Adipocyte (in vitro differentiated cells): Measurements from ENCODE around the gene KRTAP12-3.
"Not testable (repeated sequence)": the region's sequence is repeated elsewhere in the genome, so short reads cannot be mapped to it uniquely, and the experiment has no call there.

Experiments
- DNase-seq: peaks from one replicate; pipeline ENCODE4 v3.0.0-alpha.2; 2015; ENCODE audit warnings: low read depth
- H3K27me3 ChIP-seq: replicated peaks from 2 replicates; pipeline ENCODE4 v1.7.0; 2013; ENCODE audit warnings: mild to moderate bottlenecking, low read length, moderate library complexity; ENCODE audit not compliant: control insufficient read depth, insufficient read depth
- H3K36me3 ChIP-seq: 2 replicates; pipeline ENCODE4 v1.7.0; 2013; ENCODE audit warnings: low read length, mild to moderate bottlenecking, moderate library complexity; ENCODE audit not compliant: control insufficient read depth, insufficient read depth, severe bottlenecking
- H3K4me1 ChIP-seq: 2 replicates; pipeline ENCODE4 v1.7.0; 2013; ENCODE audit warnings: mild to moderate bottlenecking, low read length, moderate library complexity; ENCODE audit not compliant: control insufficient read depth, insufficient read depth
- H3K4me3 ChIP-seq: 2 replicates; pipeline ENCODE4 v1.7.0; 2013; ENCODE audit warnings: mild to moderate bottlenecking, low read length, moderate library complexity
- H3K9ac ChIP-seq: 2 replicates; pipeline ENCODE4 v1.7.0; 2013; ENCODE audit warnings: mild to moderate bottlenecking, low read length, moderate library complexity
- H3K9me3 ChIP-seq: 2 replicates; pipeline ENCODE4 v1.7.0; 2013; ENCODE audit warnings: mild to moderate bottlenecking, low read length, moderate library complexity; ENCODE audit not compliant: control insufficient read depth

Gene KRTAP12-3

DNA sequence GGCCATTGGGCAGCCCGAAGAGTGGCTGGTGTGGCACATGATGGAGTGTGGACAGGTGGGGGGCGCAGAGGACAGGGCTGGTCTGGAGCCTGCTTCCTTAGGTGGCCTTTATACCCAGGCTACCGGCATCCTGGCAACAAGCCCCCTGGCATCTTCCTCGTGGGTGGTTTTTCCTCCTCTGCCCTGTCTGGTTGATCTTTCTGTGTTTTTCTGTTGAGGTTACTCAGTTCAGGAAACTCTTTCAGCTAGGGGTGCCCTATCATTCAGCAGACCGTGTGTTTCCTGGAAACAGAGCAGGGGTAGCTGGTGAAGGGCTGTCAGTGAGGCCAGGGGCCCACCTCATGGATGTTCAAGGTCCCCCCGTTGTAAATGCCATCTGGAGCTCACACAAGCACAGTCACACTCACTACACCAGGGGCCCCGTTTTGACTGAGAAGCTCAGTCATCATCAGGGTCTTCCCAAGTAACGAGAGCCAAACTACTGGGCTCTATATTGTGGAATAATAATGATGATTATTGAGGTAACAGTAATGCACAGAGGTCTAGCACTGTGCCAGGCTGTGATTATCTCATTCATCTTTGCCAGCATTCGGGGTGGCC is 3.1 kb upstream of the KRTAP12-3 start, which contains the start of gene KRTAP12-4:
Gene KRTAP12-4, minus strand, starts transcription at position 84 of the 600 bp plus-strand sequence. Its CDS starts 45 bp downstream, at position 39.
- H3K9me3 ChIP-seq: peaks cover 14% of the 10 kb centered on the region
- H3K36me3 ChIP-seq: no peaks in the 10 kb centered on the region
- no peak for DNase-seq
- H3K4me3 ChIP-seq: no peak within 1 kb of the TSS
- H3K9ac ChIP-seq: no peak within 1 kb of the TSS
- H3K27me3 ChIP-seq: peaks cover 3% of the 10 kb centered on the region
- no peaks in the 10 kb centered on the region for H3K4me1 ChIP-seq

DNA sequence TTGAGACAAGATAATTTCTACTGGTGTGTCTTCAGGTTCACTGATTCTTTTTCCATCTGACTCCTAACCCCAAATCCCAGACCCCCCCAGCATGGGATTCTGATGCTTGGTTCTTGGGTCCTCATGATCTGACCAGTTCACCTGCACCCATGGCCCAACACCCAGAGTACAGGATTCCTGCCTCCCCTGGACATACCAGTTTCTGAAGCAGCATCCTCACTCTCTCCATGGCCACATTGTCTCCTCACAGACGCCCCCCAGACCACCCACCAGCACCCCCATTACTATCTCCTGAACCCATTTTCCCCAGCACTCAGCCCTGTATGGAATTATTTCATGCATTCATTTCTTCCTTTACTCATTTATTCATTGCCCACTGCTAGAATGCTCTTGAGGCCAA is 864 bp upstream of the KRTAP12-3 start:
- peaks cover 14% of the 10 kb centered on the region for H3K9me3 ChIP-seq
- H3K36me3 ChIP-seq: no peaks in the 10 kb centered on the region
- peaks cover 3% of the 10 kb centered on the region for H3K27me3 ChIP-seq
- DNase-seq: no peak
- H3K4me1 ChIP-seq: no peaks in the 10 kb centered on the region
- no peak overlapping the region for H3K9ac ChIP-seq
- no peak overlapping the region for H3K4me3 ChIP-seq

DNA sequence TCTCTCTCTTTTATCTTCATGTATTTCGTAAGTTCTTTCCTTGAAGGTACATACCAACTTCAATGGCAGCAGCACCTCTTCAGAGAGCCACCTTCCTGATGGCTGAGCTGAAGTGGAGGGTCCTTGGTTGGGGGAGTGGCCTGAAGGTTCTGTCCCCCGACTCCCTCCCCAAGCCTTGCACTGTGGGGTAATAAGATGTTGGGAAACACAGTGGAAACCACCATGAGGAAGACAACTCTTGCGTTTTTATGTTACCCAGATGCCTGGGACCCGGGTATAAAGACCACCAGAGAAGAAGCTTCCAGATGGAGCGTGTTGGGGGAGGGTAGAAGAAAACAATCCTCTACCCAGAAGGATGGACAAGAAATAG is 794 bp downstream of the KRTAP12-3 start:
- DNase-seq: no peak
- H3K9ac ChIP-seq: no peak overlapping the region

DNA sequence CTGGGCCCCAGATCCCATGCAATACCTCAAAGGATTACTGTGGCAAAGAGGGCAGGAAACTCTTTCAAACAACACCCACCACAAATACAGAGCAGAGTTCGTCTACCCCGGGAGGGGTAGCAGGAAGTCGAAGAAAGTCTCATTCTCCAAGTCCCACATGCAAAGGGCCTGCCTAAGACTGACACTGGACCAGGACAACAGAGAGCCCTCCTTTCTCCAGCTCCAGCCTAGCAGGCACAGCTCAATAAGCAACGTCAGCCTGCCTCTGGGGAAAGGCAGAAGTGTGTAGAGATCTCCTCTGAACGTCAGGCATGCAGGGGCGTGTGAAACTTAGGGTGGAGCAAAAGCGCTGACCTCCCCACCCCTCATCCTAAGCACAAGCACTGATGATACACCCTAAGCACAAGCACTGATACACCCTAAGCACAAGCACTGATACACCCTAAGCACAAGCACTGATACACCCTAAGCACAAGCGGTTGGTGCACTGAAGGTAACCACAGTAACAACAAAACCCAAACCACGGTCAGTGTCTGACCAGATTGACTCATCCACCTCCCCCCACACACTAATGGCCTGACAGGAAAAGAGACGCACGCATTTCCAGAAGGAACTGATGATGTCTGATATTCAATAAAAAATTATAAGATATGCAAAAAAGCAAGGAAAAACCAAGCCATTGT is 1.3 kb downstream of the KRTAP12-3 start:
- DNase-seq: no peak
- Histone ChIP-seq H3K4me1 (no peaks in the 10 kb centered on the region), H3K9ac (no peak overlapping the region), H3K36me3 (no peaks in the 10 kb centered on the region), H3K4me3 (no peak overlapping the region), H3K27me3 (peaks cover 3% of the 10 kb centered on the region), H3K9me3 (peaks cover 26% of the 10 kb centered on the region)

More for the DNA sequence above, 794 bp downstream of the KRTAP12-3 start:
- Histone ChIP-seq H3K36me3 (no peaks in the 10 kb centered on the region), H3K4me3 (no peak overlapping the region), H3K27me3 (peaks cover 3% of the 10 kb centered on the region), H3K9me3 (peaks cover 21% of the 10 kb centered on the region), H3K4me1 (no peaks in the 10 kb centered on the region)

DNA sequence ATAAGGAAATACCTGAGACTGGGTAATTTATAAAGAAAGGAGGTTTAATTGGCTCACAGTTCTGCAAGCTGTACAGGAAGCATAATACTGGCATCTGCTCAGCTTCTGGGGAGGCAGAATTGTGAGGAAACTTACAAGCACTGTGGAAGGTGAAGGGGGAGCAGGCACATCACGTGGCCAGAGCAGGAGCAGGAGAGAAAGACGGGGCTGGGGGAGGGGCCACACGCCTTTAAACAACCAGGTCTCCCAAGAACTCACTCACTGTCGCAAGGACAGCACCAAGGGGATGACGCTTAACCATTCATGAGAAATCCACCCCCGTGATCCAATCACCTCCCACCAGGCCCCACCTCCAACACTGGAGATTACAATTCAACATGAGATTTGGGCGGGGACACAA is 3.8 kb downstream of the KRTAP12-3 start:
- H3K4me3 ChIP-seq, H3K4me1 ChIP-seq, DNase-seq, H3K36me3 ChIP-seq, H3K27me3 ChIP-seq, H3K9ac ChIP-seq: not testable (repeated sequence)
- peaks cover 21% of the 10 kb centered on the region for H3K9me3 ChIP-seq

DNA sequence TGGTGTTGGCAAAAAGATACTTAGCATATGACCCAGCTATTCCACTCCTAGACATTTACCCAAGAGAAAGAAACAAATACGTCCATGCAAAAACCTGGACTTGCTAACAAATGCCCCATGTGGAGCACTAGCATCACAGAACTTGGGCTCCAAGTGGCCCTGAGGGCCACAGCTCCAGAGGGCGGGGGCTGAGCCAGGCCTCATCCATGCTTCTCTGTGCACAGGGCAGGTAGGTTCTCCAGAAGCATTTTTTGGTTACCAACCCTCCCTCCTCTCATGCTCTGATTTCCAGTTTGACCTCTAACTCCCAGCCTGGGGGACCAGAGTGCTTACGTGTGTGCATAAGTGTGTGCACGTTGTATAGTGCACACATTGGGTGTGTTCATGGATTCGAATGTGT is 7.0 kb downstream of the KRTAP12-3 start:
- no peak overlapping the region for H3K9ac ChIP-seq
- no peaks in the 10 kb centered on the region for H3K27me3 ChIP-seq
- H3K36me3 ChIP-seq: no peaks in the 10 kb centered on the region
- H3K9me3 ChIP-seq: peaks cover 25% of the 10 kb centered on the region
- no peak overlapping the region for H3K4me3 ChIP-seq
- H3K4me1 ChIP-seq: no peaks in the 10 kb centered on the region
- DNase-seq: no peak

DNA sequence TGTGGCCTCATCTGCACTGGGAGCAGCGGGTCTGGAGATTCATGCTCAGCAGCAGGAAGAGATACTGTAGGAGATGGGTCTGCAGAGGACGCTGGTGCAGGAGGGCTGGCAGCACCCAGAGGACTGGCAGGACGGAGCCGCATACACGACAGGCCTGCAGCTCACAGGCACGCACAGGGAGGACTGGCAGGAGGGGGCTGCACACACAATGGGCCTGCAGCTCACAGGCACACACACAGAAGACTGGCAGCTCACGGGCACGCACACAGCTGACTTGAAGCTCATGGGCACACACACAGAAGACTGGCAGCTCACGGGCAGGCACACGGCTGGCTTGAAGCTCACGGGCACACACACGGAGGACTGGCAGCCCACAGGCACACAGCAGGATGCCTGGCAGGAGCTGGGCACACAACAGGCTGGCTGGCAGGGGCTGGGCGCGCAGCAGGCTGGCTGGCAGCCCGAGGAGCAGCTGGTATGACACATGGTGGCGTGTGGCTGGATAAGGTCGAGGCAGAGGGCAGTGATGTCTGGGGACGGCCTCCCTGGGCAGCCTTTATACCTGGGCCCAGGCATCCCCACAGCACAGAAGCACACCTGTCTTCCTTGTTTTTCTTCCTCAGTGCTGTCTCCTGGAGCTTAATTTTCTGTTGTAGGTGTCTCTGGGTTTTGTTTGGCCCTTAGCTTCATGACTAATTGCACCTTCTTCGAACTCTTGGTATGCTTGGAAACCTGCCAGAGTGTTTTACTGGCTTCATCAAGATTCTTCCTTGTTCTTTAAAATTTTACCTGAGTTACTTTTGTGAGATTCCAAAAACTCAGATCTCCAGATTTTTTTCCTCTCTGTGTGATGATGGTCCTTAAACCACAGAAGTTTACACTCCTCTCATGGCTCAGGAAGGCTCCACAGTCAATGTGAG is 8.9 kb downstream of the KRTAP12-3 start, which contains the start of gene KRTAP12-2:
Gene KRTAP12-2, minus strand, starts transcription at position 527 of the 920 bp plus-strand sequence. Its CDS starts 41 bp downstream, at position 486.
- H3K9ac ChIP-seq: no peak within 1 kb of the TSS
- no peak for DNase-seq
- H3K4me1 ChIP-seq: no peaks in the 10 kb centered on the region
- H3K36me3 ChIP-seq: no peaks in the 10 kb centered on the region
- no peaks in the 10 kb centered on the region for H3K27me3 ChIP-seq
- H3K4me3 ChIP-seq: no peak within 1 kb of the TSS
- H3K9me3 ChIP-seq: peaks cover 25% of the 10 kb centered on the region

DNA sequence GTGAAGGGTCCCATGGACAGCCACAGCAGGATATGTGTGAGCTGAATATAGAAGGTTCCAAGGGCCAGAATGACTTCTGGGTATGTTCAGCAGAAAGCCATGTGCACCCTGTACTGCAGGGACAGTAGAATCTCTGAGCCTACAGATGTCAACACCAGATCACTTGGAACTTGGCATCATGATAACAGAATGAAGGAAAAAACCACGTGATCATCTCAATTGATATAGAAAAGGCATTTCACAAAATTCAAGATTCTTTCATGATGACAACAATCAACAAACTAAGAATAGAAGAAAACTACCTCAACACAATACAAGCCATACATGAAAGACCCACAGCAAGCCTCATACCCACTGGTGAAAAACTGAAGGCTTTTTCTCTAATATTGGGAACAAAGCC is 9.9 kb downstream of the KRTAP12-3 start:
- Histone ChIP-seq H3K36me3 (no peaks in the 10 kb centered on the region), H3K4me1 (no peaks in the 10 kb centered on the region), H3K9ac (no peak overlapping the region), H3K9me3 (peaks cover 28% of the 10 kb centered on the region), H3K4me3 (no peak overlapping the region), H3K27me3 (no peaks in the 10 kb centered on the region)
- no peak for DNase-seq

DNA sequence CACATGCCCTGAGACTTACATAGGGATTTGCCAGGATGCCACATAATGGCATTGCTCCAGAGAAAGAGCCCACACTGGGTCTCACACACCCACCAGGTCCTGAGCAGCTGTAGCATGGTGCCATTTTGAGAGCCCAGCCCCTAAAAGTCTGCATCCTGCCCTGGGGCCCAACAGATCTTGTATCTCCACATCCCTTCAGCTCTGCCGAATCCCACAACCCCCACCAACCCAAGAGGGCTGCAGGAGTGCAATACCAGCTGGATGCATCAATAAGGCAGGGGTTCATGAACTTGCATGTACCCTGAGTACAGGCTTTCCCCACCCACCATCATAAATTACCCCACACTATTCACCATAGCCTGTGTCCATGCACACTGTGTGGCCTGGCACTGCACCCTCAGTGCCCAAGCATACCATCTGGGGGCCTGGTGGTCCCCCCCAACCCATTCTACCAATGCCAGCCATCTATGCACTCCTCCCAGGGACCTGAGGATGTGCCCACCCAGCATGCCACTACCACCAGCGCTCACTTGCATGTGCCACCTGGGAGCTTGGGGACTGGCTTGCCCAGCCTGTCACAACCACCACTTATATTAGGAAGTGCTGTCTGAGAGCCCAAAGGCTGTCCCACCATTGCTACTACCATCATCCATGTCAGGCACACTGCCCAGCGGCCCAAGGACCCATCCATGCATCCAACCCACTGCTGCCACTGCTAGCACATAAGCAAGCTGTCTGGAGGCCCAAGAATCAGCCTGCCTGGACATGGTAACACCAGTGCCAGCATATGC is 13.1 kb downstream of the KRTAP12-3 start:
- no peak overlapping the region for H3K9ac ChIP-seq
- DNase-seq: no peak

DNA sequence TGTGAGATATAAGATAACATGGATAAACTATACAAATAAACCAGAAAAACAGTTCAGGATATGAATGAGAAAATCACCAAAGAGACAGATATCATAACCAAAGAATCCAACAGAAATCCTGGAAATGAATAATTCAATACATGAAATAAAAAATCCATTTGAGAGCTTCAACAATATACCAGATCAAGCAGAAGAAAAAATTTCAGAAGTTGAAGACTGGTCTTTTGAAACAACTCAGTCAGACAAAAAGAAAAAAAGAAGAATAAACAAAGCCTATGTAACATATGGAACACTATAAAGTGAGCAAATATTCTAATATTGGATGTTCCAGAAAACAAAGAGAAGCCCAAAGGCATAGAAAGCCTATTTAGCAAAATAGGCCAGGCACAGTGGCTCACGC is 14.2 kb downstream of the KRTAP12-3 start:
- Histone ChIP-seq H3K4me1 (no peaks in the 10 kb centered on the region), H3K27me3 (peaks cover 9% of the 10 kb centered on the region), H3K9ac (no peak overlapping the region), H3K4me3 (no peak overlapping the region), H3K36me3 (no peaks in the 10 kb centered on the region), H3K9me3 (peaks cover 26% of the 10 kb centered on the region)
- no peak for DNase-seq

More for the DNA sequence above, 13.1 kb downstream of the KRTAP12-3 start:
- Histone ChIP-seq H3K27me3 (no peaks in the 10 kb centered on the region), H3K4me3 (no peak overlapping the region), H3K36me3 (no peaks in the 10 kb centered on the region), H3K4me1 (no peaks in the 10 kb centered on the region), H3K9me3 (peaks cover 26% of the 10 kb centered on the region)
